Pulmonary artery endothelial cell (primary cell): ENCODE data around the gene SEC14L3. TPM values are rescaled to one million over a fixed set of nuclear protein-coding genes. Genes with fewer than 3 reads are reported as not detected.

Source experiments
- DNase-seq: peaks from one replicate; pipeline ENCODE4 v3.0.0-alpha.2; 2011; ENCODE audit warnings: low read depth, low spot score
- total RNA-seq: library from RNA; depleted of rRNA; stranded (reverse); fragments of >200 nt; gene quantifications from 2 replicates; pipeline ENCODE4 v1.2.3, GENCODE V29; 2014

The SEC14L3 gene
- total RNA-seq, 1 donor from 2014 or later: not detected

- DNase-seq: no peak
These were observed 48.4 kb downstream of the SEC14L3 start for GRCh38 chr22:30423301-30423958.

GRCh38 chr22:30422481-30423300 lies 49.1 kb downstream of the SEC14L3 start:
- DNase-seq: no peak

GRCh38 chr22:30421695-30422480 lies 49.9 kb downstream of the SEC14L3 start:
- no peak for DNase-seq

- peak; percentile 76 for DNase-seq
These were observed 51.3 kb downstream of the SEC14L3 start for GRCh38 chr22:30420347-30421125.

- DNase-seq: no peak
These were observed 55.0 kb downstream of the SEC14L3 start for GRCh38 chr22:30416837-30417236.

- no peak for DNase-seq
These were observed 55.4 kb downstream of the SEC14L3 start for GRCh38 chr22:30416403-30416802.

GRCh38 chr22:30414525-30415047 lies 57.2 kb downstream of the SEC14L3 start:
- DNase-seq: no peak

- no peak for DNase-seq
These were observed 57.9 kb downstream of the SEC14L3 start for GRCh38 chr22:30413745-30414524.

GRCh38 chr22:30413001-30413400 lies 58.8 kb downstream of the SEC14L3 start:
- no peak for DNase-seq

GRCh38 chr22:30411780-30412179 lies 60.0 kb downstream of the SEC14L3 start:
- DNase-seq: no peak

Other genes with a start within 250 kb of the SEC14L3 start
- 0.63 and 0.66 TPM in 2 replicates for gene LIF, start 225.3 kb downstream of the SEC14L3 start, total RNA-seq
- gene OSM, start 205.2 kb downstream of the SEC14L3 start, total RNA-seq: not detected in 2 replicates
- 7.9 and 9.5 TPM in 2 replicates for gene CASTOR1, start 182.5 kb downstream of the SEC14L3 start, total RNA-seq
- gene TBC1D10A, start 145.1 kb downstream of the SEC14L3 start, total RNA-seq: 6.9 and 9.2 TPM in 2 replicates
- 18.7 and 29.6 TPM in 2 replicates for gene SF3A1, start 115.1 kb downstream of the SEC14L3 start, total RNA-seq
- 1.3 and 1.6 TPM in 2 replicates for gene CCDC157, start 115.0 kb downstream of the SEC14L3 start, total RNA-seq
- 16.8 and 18.1 TPM in 2 replicates for gene RNF215, start 84.6 kb downstream of the SEC14L3 start, total RNA-seq
- gene SEC14L2, start 75.0 kb downstream of the SEC14L3 start, total RNA-seq: 34.5 and 35.0 TPM in 2 replicates
- 32.2 and 43.2 TPM in 2 replicates for gene MTFP1, start 46.2 kb downstream of the SEC14L3 start, total RNA-seq
- gene SEC14L4, start 33.7 kb upstream of the SEC14L3 start, total RNA-seq: not detected in 2 replicates
- gene SEC14L6, start 74.7 kb upstream of the SEC14L3 start, total RNA-seq: 0.04 TPM in 1 of 2 replicates, not detected in the other
- not detected in 2 replicates for gene GAL3ST1, start 102.6 kb upstream of the SEC14L3 start, total RNA-seq
- gene PES1, start 119.9 kb upstream of the SEC14L3 start, total RNA-seq: 115 and 119 TPM in 2 replicates
- gene TCN2, start 135.2 kb upstream of the SEC14L3 start, total RNA-seq: 61.3 and 68.3 TPM in 2 replicates
- gene SLC35E4, start 163.8 kb upstream of the SEC14L3 start, total RNA-seq: 26.5 and 29.7 TPM in 2 replicates
- gene DUSP18, start 195.9 kb upstream of the SEC14L3 start, total RNA-seq: 10.6 and 19.8 TPM in 2 replicates
- 5.9 and 7.3 TPM in 2 replicates for gene OSBP2, start 222.9 kb upstream of the SEC14L3 start, total RNA-seq